HCT116 (cell line): Measurements from ENCODE around the gene GPR6. TPM values are rescaled to one million over a fixed set of nuclear protein-coding genes. Genes with fewer than 3 reads are reported as not detected.

Experiments used
- ATAC-seq: fragments of 200-7000 bp; cut with Tn5 transposase; 2 replicates; pipeline ENCODE4 v1.9.1; 2020; ENCODE audit warnings: mild to moderate bottlenecking, moderate library complexity
- BruUV-seq: library from RNA; stranded (reverse); fragments of 400-500 nt; replicated peaks from 2 replicates; lab custom pipeline; 2021; lab: Mats Ljungman, UMichigan
- CTCF ChIA-PET: fragments of 300-600 bp; sonication (Branson Sonifier 250); formaldehyde crosslinking; loops from one replicate; lab custom pipeline; 2021; ENCODE audit warnings: antibody characterized with exemption; lab: Charles Lee
- POLR2A ChIA-PET: fragments of 300-600, 350-600 bp; sonication (Branson Sonifier 250); formaldehyde crosslinking; loops from one replicate; lab custom pipeline; 2021; ENCODE audit warnings: antibody characterized with exemption; lab: Charles Lee
- RAD21 ChIA-PET, 2 experiments: fragments of 300-600 bp; sonication (Branson Sonifier 250); formaldehyde crosslinking; loops; one replicate each; lab custom pipeline; 2023; ENCODE audit warnings: low total read pairs in 2 of 2; ENCODE audit not compliant: uncharacterized antibody in 2 of 2, unreplicated experiment in 2 of 2, low non-redundant PET in 1 of 2; lab: Charles Lee
- DNase-seq: peaks from one replicate; pipeline ENCODE4 v3.0.0-alpha.2; 2010; ENCODE audit warnings: low read depth, low spot score
- H2AFZ ChIP-seq: fragments of 200-600 bp; shearing (Covaris generic), sonication (generic); 2 replicates; pipeline ENCODE4 v1.6.1; 2017; ENCODE audit warnings: low read depth, mixed run types, mixed read lengths, antibody characterized with exemption, low read length; ENCODE audit not compliant: poor library complexity, severe bottlenecking
- H3K27ac ChIP-seq: 2 replicates; pipeline ENCODE4 v1.5.1; 2012; ENCODE audit warnings: low read depth, low read length
- H3K27me3 ChIP-seq: fragments of 200-600 bp; sonication (generic); 2 replicates; pipeline ENCODE4 v1.6.1; 2016; ENCODE audit warnings: mixed run types, low read length, mixed read lengths; ENCODE audit not compliant: insufficient read depth
- H3K36me3 ChIP-seq, 2 experiments: fragments of 200-500 bp in 1 of 2; fragments of 200-600 bp in 1 of 2; sonication (Bioruptor generic) in 1 of 2; sonication (generic) in 1 of 2; 2 replicates each; pipeline versions ENCODE4 v1.5.1 to v1.6.1; 2014 to 2016; ENCODE audit warnings: low read length in 2 of 2, inconsistent platforms in 1 of 2, mixed read lengths in 1 of 2, mixed run types in 1 of 2; ENCODE audit not compliant: insufficient read depth in 2 of 2, control insufficient read depth in 1 of 2
- H3K4me1 ChIP-seq, 2 experiments: fragments of 200-600 bp in 1 of 2; sonication (generic) in 1 of 2; 2 replicates each; pipeline versions ENCODE4 v1.5.1 to v1.6.1; 2012 to 2017; ENCODE audit warnings: low read length in 2 of 2, inconsistent platforms in 1 of 2, mild to moderate bottlenecking in 1 of 2, mixed read lengths in 1 of 2, mixed run types in 1 of 2, moderate library complexity in 1 of 2; ENCODE audit not compliant: insufficient read depth in 2 of 2, control insufficient read depth in 1 of 2
- H3K4me2 ChIP-seq: fragments of 200-600 bp; sonication (generic); 2 replicates; pipeline ENCODE4 v1.6.1; 2017; ENCODE audit warnings: mixed run types, low read length, mixed read lengths
- H3K4me3 ChIP-seq, 2 experiments: fragments of 200-600 bp in 1 of 2; sonication (generic) in 1 of 2; replicated peaks in 1 of 2; 2 replicates each; pipeline ENCODE4 v1.5.1; 2011 to 2016; ENCODE audit warnings: low read length in 2 of 2, control low read depth in 1 of 2, low read depth in 1 of 2, mild to moderate bottlenecking in 1 of 2, mixed read lengths in 1 of 2, mixed run types in 1 of 2
- H3K79me2 ChIP-seq: fragments of 200-600 bp; sonication (generic); 2 replicates; pipeline ENCODE4 v1.6.1; 2017; ENCODE audit warnings: mild to moderate bottlenecking, mixed run types, low read length, moderate library complexity, mixed read lengths; ENCODE audit not compliant: insufficient read depth
- H3K9ac ChIP-seq: fragments of 200-600 bp; sonication (generic); 2 replicates; pipeline ENCODE4 v1.6.1; 2016; ENCODE audit warnings: low read length, mixed read lengths
- H3K9me2 ChIP-seq: fragments of 200-600 bp; sonication (generic), shearing (Covaris generic); 2 replicates; pipeline ENCODE4 v1.6.1; 2017; ENCODE audit warnings: mixed run types, mild to moderate bottlenecking, moderate library complexity; ENCODE audit not compliant: insufficient read depth
- H3K9me3 ChIP-seq, 2 experiments: fragments of 200-500 bp in 1 of 2; fragments of 200-600 bp in 1 of 2; sonication (Bioruptor generic) in 1 of 2; sonication (generic) in 1 of 2; 2 replicates each; pipeline ENCODE4 v1.6.1; 2014 to 2017; ENCODE audit warnings: low read length in 2 of 2, mixed read lengths in 2 of 2, inconsistent platforms in 1 of 2, low read depth in 1 of 2, mild to moderate bottlenecking in 1 of 2, mixed run types in 1 of 2, moderate library complexity in 1 of 2; ENCODE audit not compliant: control insufficient read depth in 1 of 2, insufficient read depth in 1 of 2
- H4K20me1 ChIP-seq: fragments of 200-600 bp; sonication (generic), shearing (Covaris generic); 2 replicates; pipeline ENCODE4 v1.6.1; 2017; ENCODE audit warnings: mixed run types, mild to moderate bottlenecking, moderate library complexity; ENCODE audit not compliant: insufficient read depth
- CEBPB ChIP-seq: IDR thresholded peaks from 2 replicates; pipeline ENCODE4 v1.6.1; 2012; ENCODE audit warnings: low read depth
- FOSL1 ChIP-seq: IDR thresholded peaks from 2 replicates; pipeline ENCODE4 v1.6.1; 2012; ENCODE audit warnings: low read depth
- POLR2AphosphoS5 ChIP-seq: IDR thresholded peaks from 2 replicates; pipeline ENCODE4 v1.6.1; 2011; ENCODE audit warnings: mild to moderate bottlenecking, low read depth, low read length, moderate library complexity
- SIN3A ChIP-seq: IDR thresholded peaks from 2 replicates; pipeline ENCODE4 v1.6.1; 2012; ENCODE audit warnings: low read depth
- SP1 ChIP-seq: IDR thresholded peaks from 2 replicates; pipeline ENCODE4 v1.6.1; 2012; ENCODE audit warnings: low read depth
- YY1 ChIP-seq: IDR thresholded peaks from 2 replicates; pipeline ENCODE4 v1.6.1; 2011; ENCODE audit warnings: low read length, low read depth, moderate library complexity, mild to moderate bottlenecking; ENCODE audit not compliant: insufficient replicate concordance; ENCODE audit errors: extremely low read depth
- ZBTB33 ChIP-seq: IDR thresholded peaks from 2 replicates; pipeline ENCODE4 v1.6.1; 2011; ENCODE audit warnings: mild to moderate bottlenecking, low read length, moderate library complexity; ENCODE audit not compliant: insufficient replicate concordance; ENCODE audit errors: extremely low read depth
- intact Hi-C: fragments of 100-400 bp; cut with micrococcal nuclease; formaldehyde crosslinking; loops from 2 replicates; pipeline ENCODE4 v1.10.0; 2022
- total RNA-seq: library from RNA; stranded (reverse); gene quantifications from one replicate; pipeline ENCODE4 v1.2.1, GENCODE V29; 2021; ENCODE audit not compliant: unreplicated experiment

The GPR6 gene
- total RNA-seq, 1 experiment from 2014 or later = not detected

GRCh38 chr6:109979033-109979921 is 1.2 kb downstream of the GPR6 start:
- peaks cover 28% of the 10 kb centered on the region for H3K27me3 ChIP-seq
- RAD21 ChIA-PET = no interaction called here
- no peaks in the 10 kb centered on the region for H3K36me3 ChIP-seq
- no peak overlapping the region for H3K4me3 ChIP-seq
- H3K79me2 ChIP-seq = no peaks in the 10 kb centered on the region
- BruUV-seq = no TSS peak
- TF ChIP-seq YY1 (no peak), SP1 (no peak), CEBPB (no peak), FOSL1 (no peak), SIN3A (no peak), POLR2AphosphoS5 (no peak), ZBTB33 (no peak)
- H2AFZ ChIP-seq = no peak overlapping the region
- no peak overlapping the region for H3K9ac ChIP-seq
- no peaks in the 10 kb centered on the region for H3K4me1 ChIP-seq
- intact Hi-C loops = no loop called here
- no peak for ATAC-seq
- no peak overlapping the region for H3K4me2 ChIP-seq
- H4K20me1 ChIP-seq = no peaks in the 10 kb centered on the region
- CTCF ChIA-PET = no interaction called here
- POLR2A ChIA-PET = no interaction called here
- H3K27ac ChIP-seq = no peak overlapping the region
- no peaks in the 10 kb centered on the region for H3K9me3 ChIP-seq
- no peak for DNase-seq
- no peaks in the 10 kb centered on the region for H3K9me2 ChIP-seq
